NCI-H1048 (cell line): Measurements from ENCODE around the gene PCMTD2.
A peak's percentile ranks its signal among the peaks of the same experiment; 100 is the strongest.

Experiments
- DNase-seq: peaks from one replicate; lab custom pipeline; 2025; lab: John Stamatoyannopoulos, UW

The PCMTD2 gene

DNA sequence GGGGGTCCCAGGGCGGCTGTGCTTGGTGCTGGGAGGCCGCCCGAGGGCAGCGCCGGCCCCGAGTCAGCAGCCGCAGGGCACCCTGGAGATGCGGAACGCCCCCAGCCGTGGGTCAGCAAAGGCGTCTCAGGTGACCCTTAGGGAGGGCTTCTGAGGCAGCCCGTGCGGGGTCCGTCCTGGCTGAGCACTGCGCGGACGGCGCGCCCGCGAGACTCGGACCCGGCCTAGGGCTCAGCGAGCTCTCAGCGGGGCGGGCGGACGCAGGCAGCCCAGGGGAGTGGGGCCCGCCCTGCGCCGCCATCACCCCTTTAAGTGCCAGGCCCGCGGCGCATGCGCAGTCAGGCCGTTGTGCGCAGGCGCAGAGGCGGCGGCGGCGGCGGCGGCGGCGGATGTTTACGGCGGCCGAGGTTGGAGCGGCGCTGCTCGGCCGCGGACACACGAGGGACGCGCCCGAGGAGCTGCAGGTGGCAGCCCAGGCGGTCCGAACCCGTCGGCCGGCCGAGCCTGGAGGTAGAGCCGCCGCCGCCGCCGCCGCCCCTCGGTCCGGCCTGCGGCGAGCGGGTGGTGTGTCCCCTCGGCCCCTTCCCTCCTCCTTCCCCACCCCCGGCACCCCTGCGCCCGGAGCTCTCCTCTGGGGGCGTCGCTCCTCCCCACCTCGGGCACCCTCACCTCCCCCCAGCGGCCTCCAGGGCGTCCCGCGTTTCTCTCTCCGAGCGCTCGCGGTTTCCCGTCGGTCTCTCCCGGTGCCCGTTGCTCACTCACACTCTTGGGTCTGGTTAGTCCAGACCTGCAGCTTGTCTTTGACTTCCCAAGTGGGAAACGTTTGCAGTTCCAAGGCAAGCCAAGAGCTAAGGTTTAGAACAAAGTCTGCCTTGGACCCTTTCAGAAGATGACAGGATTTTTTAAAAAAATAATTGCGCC, at the start of gene PCMTD2:
PCMTD2 (plus strand) TSS at position 388 of the 921 bp plus-strand sequence. CDS start 4,218 bp downstream, outside the sequence.
- peak; percentile 47 for DNase-seq

- DNase-seq, result no peak
These were observed 48.9 kb upstream of the PCMTD2 start for GRCh38 chr20:64206614-64207013.

DNA sequence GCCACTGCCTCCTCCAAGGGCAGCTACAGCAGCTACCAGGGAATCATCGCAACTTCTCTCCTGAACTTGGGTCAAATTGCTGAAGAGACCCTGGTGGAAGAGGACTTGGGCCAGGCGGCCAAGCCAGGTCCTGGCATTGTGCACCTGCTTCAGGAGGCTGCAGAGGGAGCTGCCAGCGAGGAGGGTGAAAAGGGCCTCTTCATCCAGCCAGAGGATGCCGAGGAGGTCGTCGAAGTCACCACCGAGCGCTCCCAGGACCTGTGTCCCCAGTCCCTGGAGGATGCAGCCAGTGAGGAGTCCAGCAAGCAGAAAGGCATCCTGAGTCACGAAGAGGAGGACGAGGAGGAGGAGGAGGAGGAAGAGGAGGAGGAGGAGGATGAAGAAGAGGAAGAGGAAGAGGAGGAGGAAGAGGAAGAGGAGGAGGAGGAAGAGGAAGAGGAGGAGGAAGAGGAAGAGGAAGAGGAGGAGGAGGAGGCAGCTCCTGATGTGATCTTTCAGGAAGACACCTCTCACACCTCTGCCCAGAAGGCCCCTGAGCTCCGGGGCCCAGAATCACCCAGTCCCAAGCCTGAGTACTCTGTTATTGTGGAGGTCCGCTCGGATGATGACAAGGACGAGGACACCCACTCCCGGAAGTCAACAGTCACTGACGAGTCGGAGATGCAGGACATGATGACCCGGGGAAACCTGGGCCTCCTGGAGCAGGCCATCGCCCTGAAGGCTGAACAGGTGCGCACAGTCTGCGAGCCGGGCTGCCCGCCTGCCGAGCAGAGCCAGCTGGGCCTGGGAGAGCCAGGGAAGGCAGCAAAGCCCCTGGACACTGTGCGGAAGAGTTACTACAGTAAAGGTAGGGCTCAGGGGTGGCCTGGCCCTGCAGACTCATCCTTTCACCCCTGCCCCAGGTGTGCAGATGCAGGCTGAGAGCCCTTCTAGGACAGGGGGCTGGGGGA, 47.6 kb upstream of the PCMTD2 start:
- DNase-seq, result no peak

DNA sequence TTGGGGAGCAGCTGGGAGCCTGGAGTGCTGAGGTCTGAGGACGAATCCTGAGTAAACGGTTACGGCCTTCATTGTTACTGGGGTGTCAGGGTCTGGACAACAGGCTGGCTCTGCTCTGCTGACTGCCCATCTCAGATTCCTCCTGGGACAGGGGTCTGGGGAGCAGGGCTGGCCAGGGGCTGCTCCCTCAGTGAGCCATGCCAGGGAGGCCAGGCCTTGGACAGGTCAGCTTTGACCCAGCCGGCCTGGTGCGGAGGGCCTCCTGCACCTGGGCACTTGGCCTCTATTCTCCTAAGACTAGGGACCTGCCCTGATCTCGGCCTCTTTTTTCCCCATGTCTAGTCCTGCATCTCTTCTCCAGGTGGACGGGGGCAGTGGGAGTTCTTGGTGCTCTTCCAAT, 46.4 kb upstream of the PCMTD2 start:
- no peak for DNase-seq

- DNase-seq, result no peak
These were observed 44.7 kb upstream of the PCMTD2 start for GRCh38 chr20:64210656-64211369.

DNA sequence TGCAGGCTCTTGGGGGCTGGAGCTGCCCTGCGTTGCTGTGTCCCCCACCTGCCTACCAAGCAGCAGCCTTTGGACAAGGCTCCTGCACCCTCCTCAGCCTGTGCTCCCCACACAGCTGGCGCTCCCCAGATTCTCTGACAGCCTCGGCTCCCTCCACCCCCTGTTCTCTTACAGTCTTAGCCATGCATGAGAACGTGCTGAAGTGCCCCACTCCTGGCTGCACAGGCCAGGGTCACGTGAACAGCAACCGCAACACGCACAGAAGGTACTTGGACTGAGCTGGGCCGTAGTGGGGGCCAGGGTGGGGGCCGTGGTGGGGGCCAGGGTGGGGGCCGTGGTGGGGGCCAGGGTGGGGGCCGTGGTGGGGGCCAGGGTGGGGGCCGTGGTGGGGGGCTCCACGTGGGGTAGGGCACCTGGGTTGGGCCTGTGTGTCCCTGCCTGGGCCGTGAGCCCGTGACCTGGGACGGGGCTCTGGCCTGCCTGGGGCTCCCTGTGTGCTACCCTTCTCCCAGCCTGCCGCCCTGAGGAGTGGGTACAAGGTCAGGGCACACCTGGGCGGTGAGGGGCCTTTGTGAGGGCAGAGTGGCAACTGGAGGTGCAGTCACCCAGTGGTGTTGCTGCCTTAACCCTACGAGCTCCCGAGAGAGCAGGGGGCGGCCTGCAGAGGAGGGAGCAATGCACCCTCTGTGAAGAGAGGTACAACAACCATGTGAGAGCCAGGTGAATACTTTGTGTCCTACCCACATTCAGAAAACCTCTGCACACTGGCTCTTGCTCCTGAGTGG, 43.5 kb upstream of the PCMTD2 start:
- DNase-seq, result no peak

- no peak for DNase-seq
These were observed 42.8 kb upstream of the PCMTD2 start for GRCh38 chr20:64212755-64213154.

DNA sequence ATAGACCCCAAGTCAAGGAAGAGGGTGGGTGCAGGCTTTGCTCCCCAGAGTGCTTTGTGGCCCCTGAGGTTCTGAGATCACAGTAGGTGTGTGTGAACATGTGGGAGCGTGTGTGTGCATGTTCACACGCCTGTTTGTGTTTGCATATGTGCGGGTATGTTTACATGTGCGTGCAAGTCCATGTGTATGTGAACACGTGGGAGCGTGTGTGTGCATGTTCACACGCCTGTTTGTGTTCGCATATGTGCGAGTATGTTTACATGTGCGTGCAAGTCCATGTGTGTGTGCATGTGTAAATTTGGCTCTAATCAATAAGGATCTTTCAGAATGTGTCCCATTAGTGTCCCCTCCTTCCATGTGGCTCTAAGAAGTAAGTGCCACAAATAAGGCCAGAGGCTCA, 41.4 kb upstream of the PCMTD2 start:
- DNase-seq, result no peak

DNA sequence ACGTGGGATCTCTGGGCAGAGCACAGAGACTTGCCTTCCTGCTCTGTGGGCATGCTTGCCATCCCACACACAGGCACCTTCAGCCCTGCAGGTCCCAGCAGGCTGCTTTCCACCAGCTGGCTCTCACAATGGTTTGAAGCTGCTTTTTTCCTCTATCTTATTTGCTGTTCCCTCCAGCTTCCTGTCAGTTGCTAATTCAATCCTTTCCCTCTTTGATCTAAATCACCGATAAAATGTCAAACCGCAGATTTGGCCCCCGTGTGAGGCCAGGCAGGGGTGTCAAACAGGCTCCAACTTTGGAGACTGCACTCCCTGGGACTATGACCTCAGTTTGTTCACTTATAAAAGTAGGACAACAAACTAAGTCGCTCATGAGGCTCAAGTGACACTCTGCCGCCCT, 40.6 kb upstream of the PCMTD2 start:
- no peak for DNase-seq

DNA sequence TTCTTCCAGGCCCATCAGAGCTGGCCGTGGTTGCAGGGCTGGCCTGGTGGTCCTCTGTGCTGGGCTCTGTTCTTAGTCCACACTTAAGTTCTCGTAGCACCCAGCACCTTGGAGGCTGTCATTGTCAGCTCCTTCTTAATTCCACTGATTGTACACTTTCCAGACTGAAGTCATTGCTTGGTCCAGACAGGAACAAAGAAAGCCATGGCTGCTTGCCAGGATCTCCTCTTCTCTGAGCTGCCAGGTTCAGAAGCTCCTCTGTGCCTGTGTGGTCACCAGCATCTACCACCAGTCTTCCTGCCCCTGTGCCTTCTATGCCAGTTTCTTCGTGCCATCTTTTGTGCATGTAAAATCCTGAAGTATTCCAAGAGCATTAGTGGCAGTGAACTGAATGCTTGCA, 39.5 kb upstream of the PCMTD2 start:
- no peak for DNase-seq

DNA sequence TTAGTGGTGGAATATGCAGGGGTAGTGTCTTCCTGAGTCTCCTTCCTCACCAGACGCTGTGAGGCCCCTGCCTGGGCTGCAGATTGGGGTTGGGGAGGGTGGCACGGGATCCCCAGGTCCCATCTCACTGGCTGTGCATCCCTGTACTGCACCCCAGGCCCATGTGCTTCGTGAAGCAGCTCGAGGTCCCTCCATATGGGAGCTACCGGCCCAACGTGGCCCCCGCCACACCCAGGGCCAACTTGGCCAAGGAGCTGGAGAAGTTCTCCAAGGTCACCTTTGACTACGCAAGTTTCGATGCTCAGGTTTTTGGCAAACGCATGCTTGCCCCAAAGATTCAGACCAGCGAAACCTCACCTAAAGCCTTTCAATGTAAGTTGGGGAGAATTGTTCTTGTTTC, 38.6 kb upstream of the PCMTD2 start:
- no peak for DNase-seq

- DNase-seq, result no peak
These were observed 37.9 kb upstream of the PCMTD2 start for GRCh38 chr20:64217539-64218221.

DNA sequence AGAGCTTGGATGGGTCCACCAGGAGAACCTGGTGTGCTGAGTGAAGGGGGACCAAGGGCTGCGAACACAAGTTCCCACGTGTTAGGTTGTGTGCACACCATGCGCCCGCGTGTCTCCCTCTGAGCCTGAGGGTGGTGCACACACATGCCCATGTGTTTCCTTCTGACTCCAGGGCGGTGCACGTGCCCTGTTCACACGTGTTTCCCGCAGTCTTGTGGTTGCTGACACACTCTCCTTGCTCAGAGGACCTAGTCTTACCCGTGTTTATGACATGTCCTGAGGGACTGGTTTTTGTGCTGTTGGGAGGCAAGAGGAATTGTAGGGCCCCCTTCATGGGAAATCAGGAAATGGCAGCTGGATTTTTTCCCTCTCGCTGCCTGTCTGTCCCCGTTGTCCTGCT, 36.3 kb upstream of the PCMTD2 start:
- no peak for DNase-seq

DNA sequence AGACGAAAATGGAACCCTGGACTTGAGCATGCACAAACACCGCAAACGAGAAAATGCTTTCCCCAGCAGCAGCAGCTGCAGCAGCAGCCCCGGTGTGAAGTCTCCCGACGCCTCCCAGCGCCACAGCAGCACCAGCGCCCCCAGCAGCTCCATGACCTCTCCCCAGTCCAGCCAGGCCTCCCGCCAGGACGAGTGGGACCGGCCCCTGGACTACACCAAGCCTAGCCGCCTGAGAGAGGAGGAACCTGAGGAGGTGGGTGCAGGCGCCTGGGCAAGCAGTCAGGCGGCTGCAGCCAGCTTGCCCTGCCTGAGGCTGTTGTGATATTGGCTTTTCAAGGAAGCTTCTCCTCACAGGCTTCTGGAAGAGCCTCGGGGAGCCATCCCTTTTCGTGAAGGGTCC, 35.8 kb upstream of the PCMTD2 start:
- DNase-seq, result no peak

DNA sequence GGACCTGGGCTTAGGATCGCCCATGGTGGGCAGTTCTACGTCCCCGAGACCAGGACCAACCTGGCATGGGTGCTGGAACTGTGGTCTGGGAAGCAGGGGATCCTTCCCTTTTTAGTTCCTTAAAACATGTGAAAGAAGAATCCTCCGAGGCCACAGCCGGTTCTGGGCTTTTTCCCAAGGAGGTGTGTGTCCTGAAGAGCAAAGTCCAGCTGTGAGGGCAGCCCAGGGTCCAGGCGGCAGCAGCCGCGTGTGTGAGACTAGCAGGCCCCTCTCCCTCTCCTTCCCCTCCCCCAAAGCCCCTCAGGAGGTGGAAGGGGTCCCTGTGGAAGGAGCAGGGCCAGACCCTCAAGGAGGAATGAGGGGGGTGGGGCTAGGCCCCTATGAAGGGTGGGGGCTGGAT, 35.1 kb upstream of the PCMTD2 start:
- no peak for DNase-seq

- DNase-seq, result no peak
These were observed 34.5 kb upstream of the PCMTD2 start for GRCh38 chr20:64220891-64221527.

- DNase-seq, result no peak
These were observed 33.2 kb upstream of the PCMTD2 start for GRCh38 chr20:64222291-64222735.

DNA sequence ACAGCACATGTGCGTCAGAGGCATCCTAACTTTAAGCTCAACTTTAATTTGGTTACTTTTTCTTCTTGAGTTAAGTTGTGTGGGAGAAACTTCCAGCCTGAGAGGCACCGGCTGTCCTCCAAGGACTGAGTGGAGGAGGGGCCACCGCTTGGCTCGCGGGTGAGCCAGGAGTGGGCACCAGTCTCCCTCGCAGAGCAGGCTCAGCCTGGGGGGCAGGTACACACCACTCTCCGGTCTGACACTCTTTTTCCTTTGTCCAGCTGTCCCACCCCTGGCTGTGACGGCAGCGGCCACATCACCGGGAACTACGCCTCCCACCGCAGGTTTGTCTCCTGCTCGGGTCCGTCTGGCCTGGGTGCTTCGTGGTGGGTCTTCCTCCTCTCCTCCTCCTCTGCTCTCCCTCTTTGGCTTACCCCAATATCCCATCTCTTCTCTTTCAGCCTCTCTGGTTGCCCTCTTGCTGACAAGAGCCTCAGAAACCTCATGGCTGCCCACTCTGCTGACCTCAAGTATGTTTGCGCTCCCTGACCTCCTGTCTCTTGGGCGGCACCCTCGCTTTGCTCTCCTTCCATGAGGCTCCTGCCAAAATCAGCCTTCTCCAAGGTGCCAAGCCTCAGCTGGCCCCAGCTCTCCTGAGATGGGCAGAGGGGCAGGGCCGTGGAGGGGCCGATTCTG, 32.6 kb upstream of the PCMTD2 start:
- no peak for DNase-seq

- no peak for DNase-seq
These were observed 32.0 kb upstream of the PCMTD2 start for GRCh38 chr20:64223526-64224067.
